D721Med (cell line): Measurements from ENCODE around the gene POLA2.

ENCODE experiments used
- DNase-seq: peaks from one replicate; pipeline ENCODE4 v3.0.0; 2011; ENCODE audit warnings: low spot score; ENCODE audit not compliant: insufficient read length
- FAIRE-seq: peaks from 2 replicates; lab custom pipeline; 2011; peaks lifted over from hg19 to GRCh38; lab: Jason Lieb, UNC
- CTCF ChIP-seq: IDR thresholded peaks from 2 replicates; pipeline ENCODE4 v1.5.1; 2012; ENCODE audit warnings: mild to moderate bottlenecking, control low read depth; ENCODE audit not compliant: insufficient read depth; ENCODE audit errors: missing control alignments

POLA2 gene

GRCh38 chr11:65280646-65281045 lies 18.9 kb downstream of the POLA2 start:
- no peak for TF ChIP-seq CTCF
- DNase-seq (no peak), FAIRE-seq (no peak)

DNA sequence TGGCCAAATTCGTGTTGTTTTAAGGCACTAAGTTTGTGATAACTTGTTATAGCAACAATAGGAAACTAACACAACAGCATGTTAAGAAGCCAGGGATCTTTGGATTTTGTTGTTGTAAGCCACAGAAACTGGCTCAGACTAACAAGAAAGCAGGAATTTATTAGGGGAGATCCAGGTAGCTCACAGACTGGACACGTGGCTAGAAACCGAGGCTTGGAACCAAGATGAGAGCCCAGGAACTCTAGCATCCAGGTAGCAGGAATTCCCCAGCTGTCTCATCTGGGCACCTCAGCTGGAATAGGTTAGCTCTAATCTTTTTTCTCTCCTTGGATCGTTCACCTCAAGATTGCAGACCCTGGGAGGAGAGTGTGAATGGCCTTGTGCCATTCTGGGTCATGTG lies 24.9 kb downstream of the POLA2 start:
- no peak for TF ChIP-seq CTCF
- FAIRE-seq, result no peak
- DNase-seq, result no peak

DNA sequence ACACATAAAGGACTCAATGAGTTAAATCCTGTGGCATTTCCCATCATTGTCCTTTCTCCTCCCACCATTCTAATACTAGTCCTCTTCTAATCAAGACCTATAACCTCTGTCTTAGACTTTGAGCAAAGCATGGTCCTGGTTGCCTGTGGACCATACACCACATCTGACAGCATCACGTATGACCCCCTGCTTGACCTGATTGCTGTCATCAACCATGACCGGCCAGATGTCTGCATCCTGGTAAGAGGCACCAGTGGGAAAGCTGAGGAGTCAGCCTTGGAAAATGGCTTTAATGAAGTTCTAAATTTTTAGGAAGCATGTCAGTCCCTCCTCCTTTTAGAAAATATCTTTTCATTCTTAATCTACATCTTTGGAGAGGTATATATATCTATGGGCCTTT lies 25.8 kb downstream of the POLA2 start:
- DNase-seq, result no peak
- no peak for TF ChIP-seq CTCF
- FAIRE-seq, result no peak

- DNase-seq (no peak), FAIRE-seq (no peak)
- TF ChIP-seq CTCF, result no peak
Observed at GRCh38 chr11:65288706-65289536, 27.2 kb downstream of the POLA2 start.

DNA sequence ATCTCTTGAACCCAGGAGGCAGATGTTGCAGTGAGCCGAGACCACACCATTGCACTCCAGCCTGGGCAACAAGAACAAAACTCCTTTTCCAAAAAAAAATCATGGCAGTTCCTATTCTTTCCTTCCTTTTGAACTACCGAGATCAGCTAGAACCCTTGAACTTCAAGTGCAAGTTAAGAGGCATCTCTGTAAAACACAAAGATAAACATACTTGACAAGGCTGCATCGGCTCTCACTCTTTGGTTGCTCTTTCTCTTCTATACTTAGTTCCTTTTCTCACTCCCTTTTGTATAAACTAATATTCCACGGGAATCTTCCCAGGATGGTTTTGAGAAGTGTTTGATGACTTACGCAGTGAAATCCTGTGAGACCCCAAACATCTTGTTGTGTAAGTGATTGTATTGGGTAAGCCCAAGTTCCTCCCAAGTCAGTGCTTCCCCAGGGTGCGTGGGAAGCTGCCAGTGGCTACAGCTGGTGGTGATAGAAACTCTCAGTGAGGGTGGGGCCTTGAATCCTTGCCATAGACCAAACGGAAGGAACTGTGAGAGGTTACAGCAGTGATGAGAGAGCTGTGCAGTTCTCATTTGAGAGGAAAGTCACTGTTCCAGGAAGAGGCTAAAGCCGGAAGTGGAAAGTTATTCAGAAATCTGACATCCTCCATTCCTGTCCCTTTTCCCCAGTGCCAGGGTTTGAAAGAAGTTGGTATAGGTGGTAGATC lies 28.8 kb downstream of the POLA2 start:
- TF ChIP-seq CTCF, result no peak
- DNase-seq (no peak), FAIRE-seq (no peak)

GRCh38 chr11:65291613-65292012 lies 29.9 kb downstream of the POLA2 start:
- DNase-seq (no peak), FAIRE-seq (no peak)
- TF ChIP-seq CTCF, result no peak

DNA sequence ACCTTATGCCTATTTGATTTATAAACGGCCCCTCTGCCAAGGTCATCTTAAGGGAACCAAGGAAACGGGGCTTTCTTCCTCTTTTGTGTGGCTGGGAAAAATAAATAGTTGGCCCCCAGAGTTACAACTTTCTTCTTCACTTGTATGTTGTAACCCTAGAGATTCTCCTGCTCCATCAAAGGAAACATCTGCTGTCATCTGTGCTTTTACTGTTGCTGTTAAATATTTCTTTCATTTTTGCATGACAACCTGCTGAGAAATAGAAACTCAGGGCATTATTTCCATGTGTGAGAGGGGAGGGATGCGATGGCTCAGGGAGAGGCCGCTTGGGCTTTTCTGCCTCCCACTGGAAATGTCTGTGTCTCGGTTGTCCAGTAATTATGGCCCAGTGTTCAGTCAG lies 31.1 kb downstream of the POLA2 start:
- DNase-seq, result no peak
- FAIRE-seq, result no peak
- TF ChIP-seq CTCF, result no peak
